NCI-H1092 treated with DMSO at 0.1 percent for 48 hours (cell line): ENCODE measurements around the gene BZW2.
"Not testable (repeated sequence)": the region's sequence is repeated elsewhere in the genome, so short reads cannot be mapped to it uniquely, and the experiment has no call there.

Source experiments
- DNase-seq: peaks from one replicate; lab custom pipeline; 2025; lab: John Stamatoyannopoulos, UW

The BZW2 gene

DNA sequence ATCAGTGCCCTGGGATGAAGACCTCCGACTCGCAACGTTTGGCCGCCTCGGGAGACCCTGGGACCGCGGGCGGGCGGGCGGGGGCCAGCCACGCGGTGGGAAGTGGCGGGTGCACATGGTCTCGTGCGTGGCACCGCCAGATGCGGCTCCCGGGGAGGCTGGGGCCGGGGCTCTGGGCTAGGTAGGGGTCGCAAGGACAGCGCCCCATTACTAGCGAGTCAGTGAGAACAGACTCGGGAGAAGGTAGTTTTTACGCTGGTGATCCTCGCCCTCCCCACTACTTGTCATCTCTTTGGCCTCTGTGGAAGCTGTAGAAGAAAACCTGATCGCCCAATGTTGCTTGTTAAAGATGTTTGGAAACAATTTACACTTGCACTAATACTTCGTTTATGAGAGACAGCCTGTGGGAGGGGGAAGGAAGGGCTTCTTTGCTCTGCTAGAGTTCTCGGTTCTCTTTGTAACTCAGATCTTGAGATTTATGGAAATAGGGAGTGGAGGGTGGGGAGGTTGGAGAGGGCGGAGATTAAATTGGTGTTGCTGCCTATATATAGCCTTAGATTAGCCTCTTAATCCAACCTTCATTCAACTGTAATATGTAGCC, 591 bp downstream of the BZW2 start:
- peak; percentile 63 for DNase-seq

DNA sequence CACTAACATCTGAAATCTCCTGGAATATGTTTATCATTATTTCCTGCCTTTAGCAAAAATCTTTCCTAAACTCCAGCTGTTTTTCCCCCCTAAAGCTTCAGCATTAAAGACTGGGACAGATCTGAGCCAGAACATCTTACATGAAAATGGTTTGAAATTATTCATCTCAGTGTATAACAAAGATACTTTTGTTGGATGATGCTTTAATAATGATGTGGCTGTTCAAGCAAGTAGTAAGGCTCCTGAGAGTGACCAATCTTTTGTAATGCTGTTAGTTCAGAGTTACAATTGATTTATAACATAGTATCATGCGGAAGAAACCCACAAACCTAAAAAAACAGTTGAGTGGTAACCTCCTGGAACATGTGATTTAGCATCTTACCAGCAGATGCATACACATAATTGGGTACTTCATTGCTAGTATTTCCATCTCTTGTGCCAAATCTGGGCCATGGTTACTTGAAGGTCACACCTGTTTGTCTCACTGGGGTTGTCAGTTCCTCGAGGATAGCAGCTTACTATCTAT, 1.5 kb downstream of the BZW2 start:
- peak; percentile 13 for DNase-seq

DNA sequence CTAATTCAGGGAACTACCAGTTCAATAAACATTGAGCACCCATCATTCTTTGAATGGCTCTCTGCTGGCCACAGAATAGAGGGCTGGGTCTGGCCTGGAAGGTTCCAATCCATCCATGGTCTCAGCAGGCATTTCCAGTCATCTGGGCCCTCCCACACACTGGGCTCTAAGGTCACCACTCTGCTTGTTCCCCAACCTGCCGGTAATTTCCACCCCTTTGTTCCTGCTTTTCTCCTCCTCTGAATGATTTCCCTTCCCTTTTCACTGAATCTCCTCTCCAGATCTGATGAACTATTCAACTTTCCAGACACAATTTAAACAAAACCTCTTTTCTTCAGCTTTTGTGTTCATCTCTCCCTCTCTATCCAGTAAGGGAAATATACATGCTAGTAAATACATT, 2.6 kb downstream of the BZW2 start:
- DNase-seq = no peak

DNA sequence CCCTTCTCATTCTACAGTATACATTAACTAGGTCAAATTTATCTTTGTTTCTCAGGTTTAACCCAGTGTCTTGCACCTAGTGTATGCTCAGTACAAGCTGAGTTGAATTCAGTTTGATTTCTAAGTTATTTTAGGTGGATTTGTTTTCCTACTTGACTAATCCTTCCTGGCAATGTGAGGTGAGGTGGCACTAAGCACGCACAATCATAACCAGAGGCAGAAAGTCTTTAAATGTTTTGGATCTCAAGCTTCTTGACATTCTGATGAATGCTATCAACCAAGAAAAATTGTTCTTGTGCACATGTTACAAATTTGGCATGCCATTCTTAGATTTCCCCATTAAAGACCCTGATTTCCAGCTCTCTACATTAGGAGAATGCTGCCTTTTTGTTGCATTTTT, 3.2 kb downstream of the BZW2 start:
- DNase-seq = no peak

DNA sequence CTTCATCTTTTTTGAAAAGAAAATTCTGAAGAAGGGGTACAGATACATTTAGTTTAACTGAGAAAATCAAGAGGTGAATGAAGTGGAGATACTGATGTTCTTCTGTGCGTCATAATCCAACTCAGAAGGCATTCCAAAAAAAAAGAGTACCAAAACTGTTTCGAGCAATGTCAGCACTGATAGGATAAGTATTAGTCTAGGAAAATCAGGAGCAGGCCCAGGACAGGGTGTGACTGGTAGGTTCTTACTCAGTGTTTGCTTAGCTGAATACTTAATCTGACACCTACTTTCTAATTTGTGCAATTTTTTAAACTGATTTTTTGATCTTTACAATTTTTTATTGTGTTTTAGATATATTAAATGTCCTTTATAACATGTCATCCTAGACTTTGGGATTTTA, 4.3 kb downstream of the BZW2 start:
- DNase-seq = no peak

DNA sequence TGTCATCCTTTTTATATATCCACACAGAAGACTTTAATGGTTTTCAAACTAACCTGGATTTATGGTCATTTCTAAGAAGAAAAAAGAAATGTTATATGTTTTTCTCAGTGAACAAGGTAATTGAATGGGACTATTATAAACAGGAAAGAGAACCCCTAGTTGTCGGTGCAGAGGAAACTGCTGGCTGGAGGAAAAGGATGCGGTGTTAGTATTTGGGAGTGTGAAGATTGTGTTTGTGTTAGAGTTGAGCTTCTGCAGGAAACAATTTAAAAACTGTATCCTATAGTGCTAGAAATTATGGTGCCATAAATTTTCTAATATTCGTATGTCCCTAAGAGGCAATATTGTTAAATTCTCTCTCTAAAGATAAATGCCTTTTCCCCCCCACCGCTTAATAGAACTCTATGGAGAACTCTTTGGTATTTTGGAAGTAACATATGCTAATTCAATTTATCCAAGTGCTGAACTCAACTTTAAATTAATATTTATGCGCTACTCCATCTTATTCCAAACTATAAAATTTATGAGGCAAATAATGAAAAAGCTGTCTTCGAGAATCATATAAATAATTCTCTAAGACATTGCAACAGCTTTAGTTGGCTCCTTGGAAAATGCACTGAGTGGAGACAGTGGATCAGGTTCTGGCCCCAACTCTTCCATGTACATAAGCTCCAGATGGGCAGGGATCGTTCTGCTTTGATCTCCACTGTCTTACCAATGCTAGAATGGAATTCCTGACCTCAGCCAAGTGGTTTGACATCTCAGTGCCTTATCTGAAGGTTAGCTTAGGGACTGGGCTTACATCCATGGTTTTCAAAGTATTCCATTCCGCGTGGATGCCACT, 5.6 kb downstream of the BZW2 start:
- no peak for DNase-seq

DNA sequence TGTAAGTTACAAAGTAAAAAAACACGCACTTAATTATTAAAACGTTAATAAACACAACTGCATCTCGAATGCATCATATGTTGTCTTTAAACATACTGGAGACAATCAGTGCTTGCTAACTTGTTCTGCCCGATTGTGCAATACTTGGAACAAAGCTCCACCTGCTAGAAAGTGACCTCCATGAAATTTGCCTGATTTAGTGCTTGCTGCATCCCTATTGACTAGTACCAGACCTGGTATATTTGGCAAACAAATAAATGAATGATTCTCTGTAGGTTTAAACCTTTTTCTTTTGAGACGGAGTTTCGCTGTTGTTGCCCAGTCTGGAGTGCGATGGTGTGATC, 6.2 kb downstream of the BZW2 start:
- no peak for DNase-seq

DNA sequence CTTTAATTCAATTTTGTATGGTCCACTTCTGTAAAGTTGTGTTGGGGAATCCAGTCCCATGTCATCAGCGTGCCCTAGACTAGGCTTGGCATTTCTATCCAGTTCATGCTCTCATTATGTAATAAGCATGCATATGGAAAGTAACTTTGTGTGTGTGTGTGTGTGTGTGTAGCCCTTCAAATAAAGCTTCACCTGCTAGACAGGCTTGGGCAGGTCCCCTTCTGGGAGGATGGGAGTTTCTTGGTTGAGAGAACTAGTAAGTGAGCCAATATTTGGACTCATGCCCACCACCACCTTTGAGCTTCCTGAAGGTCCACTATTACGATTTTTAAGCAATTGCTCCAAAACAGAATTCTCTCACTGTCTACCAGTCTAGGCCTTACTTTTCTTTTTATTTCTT, 6.9 kb downstream of the BZW2 start:
- no peak for DNase-seq

DNA sequence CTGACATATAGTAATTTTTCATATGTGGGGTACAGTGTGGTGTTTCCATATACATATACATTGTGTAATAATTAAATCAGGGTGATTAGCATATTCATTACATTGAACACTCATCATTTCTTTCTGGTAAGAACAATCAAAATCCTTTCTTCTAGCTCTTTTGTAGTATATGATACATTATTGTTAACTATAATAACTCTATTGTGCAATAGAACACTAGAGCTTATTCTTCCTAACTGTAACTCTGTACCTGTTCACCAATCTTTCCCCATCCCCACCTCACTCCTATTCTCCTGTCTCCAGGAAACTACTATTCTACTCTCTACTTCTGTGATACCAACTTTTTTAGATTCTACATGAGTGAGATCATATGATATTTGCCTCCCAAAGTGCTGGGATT, 9.4 kb downstream of the BZW2 start:
- no peak for DNase-seq

DNA sequence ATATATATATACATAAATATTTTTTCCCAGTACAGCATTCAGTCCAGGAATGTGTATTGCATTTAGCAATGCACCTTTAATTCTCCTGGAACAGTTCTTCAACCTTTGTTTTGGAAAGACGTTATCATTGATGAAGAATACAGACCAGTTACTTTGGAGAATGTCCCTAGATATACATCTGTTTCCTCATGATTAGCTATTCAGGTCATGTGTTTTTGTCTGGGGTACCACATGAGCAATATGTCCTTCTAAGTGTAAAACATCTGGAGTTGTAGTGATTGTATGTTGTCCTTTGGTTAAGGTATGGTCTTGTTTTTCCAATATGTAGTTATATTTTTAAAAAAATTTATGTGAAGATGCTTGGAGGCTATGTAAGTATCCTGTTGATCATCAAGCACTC, 10.2 kb downstream of the BZW2 start:
- DNase-seq = no peak

DNA sequence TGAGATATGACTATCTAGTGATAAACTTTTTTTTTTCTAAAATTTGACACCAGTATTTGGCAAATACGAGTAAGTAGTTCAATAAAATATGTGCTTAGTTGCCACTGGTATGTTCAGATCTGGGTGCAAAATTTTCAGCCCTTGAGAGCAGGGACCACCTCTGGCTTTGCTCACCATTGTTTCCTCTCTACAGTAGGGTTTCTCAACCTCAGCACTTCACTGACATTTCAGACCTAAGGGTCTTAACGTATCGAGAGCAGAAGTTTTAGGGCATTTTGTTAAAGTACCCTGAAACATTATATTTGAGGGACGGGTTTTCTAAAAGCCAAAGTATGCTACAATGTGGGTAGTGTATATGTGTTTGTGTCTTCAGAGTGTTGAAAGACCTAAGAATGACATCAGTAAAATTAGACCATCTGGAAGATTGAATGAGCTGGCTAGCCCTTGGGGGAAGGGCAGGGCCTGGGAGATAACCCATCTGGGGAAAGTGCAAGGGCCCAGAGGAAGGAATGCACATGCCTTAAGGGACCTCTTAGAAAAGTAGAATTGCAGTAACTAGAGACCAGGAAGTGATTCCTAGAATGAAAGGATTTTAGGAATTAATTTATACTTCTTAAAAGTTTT, 11.8 kb downstream of the BZW2 start:
- no peak for DNase-seq

DNA sequence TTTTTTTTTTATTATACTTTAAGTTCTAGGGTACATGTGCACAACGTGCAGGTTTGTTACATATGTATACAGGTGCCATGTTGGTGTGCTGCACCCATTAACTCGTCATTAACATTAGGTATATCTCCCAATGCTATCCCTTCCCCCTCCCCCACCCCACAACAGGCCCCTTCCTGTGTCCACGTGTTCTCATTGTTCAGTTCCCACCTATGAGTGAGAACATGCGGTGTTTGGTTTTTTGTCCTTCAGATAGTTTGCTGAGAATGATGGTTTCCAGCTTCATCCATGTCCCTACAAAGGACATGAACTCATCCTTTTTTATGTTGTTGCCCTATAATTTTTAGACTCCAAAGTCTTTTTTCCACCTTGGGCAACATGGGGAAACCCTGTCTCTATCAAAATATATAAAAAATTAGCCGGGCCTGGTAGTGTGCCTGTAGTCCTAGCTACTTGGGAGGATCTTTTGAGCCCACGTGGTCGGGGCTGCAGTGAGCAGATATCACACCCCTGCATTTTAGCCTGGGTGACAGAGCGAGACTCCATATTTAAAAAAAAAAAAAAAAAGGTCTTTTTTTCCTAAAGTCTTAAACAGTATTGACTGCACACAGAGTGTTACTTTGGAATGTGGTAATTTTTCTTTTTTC, 14.0 kb downstream of the BZW2 start:
- DNase-seq = not testable (repeated sequence)

DNA sequence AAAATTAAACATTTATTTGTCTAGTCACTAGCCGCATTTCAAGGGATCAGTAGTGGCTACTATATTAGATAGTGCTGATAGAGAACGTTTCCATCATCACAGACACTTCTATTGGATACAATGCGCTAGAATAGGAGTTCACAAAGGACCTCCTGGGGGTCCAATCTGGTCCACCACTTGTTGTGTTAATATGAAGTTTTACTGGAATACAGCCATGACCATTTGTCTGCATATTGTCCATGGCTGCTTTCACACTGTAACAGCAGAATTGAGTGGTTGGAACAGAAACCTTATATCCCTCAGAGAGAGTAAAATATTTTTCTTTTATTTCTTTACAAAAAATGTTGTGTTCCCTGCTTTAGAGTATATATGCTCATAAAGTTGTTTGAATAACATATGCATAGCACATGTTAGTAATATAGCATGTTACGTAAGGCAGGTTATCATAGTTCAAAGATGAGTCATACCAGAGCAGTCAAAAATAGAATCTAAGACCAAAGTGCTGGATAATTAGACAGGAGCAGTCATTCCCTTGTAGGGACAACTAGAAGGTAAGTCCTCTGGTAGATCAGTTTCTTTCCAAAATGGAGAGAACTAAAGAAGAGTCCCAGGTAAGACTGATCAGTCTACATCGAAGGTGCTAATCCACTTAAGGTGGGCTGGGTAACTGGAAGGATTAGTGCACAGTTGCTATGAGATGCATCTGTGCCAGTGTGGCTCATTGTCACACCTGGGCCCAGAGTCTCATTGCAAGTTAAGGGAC, 14.9 kb downstream of the BZW2 start:
- DNase-seq = no peak

DNA sequence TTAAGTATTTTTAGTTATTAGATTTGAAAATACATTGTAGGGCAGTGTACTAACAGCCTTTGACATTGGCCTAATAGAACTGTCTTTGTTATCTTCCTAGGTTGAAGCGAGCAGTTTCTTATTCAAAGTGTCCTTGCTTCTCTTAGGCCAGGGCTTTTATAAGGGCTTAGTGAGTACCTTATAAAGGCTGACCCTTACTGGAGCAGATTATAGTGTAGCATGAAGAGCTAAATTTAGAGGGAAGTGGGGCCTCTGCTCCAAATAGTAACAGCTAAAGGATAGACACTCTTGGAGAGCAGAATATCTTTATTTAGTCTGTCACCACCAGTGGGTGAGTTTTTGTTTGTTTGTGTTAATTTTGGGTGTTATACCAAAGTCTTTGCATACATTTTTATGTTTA, 15.9 kb downstream of the BZW2 start:
- DNase-seq = no peak

DNA sequence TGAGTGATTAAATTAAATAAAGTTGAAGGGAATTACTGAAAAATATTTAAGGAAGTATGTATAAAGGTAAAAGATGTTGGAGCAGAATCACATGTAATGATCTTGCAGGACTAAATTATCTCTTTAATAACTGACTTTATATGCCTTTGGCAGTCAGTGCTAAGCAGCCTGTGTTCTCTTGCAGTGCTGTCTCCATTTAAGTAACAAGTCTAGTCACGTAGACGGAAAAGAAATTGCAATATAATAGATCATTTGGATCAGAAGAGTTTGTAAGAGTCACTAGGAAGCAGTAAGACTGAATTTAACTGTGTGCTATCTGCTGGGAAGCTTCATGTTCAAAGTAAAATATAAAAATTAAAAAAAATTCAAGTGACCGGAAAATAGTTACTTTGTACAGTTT, 21.4 kb downstream of the BZW2 start:
- DNase-seq = no peak

DNA sequence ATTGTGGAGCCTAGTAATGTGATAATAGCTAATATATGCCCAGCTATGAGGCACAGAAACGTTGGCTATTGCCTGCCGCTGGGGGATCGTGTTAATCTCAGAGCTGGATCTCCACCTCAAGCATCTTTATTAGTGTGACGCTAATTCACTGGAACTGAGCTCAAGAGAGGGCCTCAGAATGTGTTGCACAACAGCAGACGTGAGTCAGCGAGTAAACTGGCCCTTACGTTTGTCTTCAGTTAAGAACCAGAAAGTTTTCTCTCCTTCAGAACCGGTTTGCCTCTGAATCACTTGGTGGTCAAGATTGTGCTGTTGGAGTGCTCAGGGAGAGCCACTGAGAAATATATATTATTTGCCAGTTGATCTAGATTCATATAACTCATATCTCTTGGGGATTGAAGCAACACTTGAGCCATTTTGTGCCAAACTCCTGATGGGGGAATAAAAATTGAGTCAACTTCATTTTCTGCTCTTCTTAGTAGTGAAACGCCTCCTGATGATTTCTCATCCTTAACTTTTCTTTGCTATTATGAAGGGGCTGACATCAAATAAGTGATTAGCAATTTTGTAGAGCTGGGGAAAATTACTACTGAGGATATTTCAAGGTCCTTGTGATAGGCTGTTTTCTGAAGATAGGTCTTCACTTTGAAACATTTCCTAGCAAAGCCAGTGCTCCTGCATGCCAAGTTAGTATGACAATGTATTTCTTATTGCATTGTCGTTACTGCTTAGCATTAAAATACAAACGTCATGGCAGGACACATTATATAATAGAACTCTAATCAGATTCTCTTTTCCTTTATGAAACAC, 22.3 kb downstream of the BZW2 start:
- DNase-seq = no peak

DNA sequence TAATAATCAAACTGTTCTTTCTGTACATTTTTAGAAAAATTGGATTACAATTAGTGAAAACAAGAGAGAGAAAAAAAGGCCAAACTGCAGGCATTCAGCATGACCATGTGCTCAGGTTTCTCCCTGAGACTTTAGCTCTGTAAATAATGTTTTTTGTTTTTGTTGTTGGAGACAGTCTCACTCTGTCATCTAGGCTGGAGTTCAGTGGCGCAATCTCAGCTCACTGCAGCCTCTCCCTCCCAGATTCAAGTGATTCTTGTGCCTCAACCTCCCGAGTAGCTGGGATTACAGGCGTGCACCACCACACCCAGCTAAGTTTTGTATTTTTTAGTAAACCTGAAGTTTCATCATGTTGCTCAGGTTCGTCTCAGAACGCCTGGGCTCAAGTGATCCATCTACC, 23.0 kb downstream of the BZW2 start:
- DNase-seq = no peak

DNA sequence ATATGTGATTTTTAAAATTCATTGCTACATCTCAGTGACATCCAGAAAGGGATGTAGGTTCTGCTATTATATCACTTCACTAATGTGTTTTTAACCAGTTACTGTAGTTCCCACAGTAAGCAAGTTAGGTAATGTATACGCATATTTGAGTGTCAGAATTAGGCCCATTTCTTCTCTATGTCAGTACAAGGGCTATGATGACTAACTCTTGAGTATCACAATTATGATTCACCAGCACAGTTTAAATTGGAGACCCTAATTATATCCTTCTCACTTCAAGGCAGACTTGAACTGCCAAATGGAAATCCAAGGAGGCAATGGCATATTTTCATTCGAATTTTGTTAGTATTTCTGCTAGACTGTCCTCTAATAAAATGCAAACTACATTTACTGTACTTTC, 23.6 kb downstream of the BZW2 start:
- no peak for DNase-seq

DNA sequence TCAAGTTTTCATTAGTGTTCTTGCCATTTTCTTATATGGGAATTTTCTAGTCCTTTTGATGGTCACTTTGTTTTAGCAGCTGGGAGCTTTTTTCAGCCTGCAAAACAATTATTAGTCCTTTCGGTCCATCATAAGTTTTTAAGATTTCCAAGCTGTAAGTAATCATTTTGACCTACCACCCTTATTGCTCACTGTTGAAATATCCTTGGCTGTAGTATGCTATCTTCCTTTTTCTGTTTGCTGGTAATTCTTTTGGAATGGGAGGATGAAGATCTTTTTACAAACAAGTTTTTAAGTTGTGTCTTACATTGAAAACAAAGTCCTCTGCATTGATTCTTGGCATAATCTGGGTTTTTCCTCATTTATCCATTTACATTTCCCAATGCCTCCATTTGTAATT, 24.0 kb downstream of the BZW2 start:
- no peak for DNase-seq

DNA sequence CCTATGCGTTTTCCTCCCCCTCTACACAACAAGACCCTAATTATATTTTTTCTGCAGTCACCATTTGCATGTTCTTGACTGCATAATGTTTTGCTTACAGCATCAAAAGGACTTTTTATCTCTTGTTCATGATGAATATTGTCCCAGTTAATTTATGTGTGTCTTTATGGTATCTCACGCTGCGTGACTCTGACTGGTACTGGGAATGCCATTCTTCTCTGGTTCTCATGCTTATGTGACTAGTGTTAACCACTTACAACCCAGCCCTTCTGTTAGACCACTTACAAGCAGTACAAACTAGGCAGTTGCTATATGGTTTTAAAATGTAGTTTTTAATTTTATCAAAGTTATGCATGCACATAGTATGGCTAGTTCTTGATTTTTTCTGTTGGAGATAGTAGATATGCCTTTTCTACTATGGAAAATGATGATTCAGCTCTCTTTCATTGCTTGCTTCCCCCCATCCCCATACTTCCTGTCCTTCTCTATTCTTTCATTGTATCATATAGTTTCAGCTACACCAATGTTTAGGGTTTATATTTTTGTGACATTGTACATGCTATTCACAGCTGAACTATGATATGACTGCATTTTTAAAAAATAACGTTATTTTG, 24.9 kb downstream of the BZW2 start:
- DNase-seq = no peak

DNA sequence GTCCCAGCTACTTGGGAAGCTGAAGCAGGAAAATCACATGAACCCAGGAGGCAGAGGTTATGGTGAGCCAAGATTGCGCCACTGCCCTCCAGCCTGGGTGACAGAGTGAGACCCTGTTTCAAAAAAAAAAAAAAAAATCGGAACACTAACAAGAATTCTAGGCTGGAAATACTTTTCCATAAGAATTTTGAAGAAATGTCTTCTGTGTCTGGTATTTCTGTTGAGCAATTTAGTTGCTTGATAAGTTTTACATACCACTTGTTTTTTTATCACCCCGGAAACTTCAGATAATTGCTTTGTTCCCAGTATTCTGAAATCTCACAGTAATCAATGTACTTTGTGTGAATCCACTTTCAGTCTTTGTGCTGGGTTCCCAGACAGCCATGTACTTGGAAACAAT, 25.8 kb downstream of the BZW2 start:
- no peak for DNase-seq
